Pancreas (tissue), 10 donors: Measurements from ENCODE around the gene IQCM. TPM values are rescaled to one million over a fixed set of nuclear protein-coding genes. Genes with fewer than 3 reads are reported as not detected.

Experiments
- ATAC-seq, 4 donors: fragments of 200-7000 bp; cut with Tn5 transposase; one replicate each; pipeline versions ENCODE4 v1.8.0 to v1.9.1; 2020; ENCODE audit warnings: mild to moderate bottlenecking in 4 of 4, moderate library complexity in 4 of 4
- DNase-seq, 6 donors: peaks; one replicate each; pipeline ENCODE4 v3.0.0-alpha.2; 2020
- FAIRE-seq: peaks from 2 replicates; lab custom pipeline; 2012; peaks lifted over from hg19 to GRCh38; lab: Jason Lieb, UNC
- H3K27ac ChIP-seq, 4 donors: fragments of 200-600 bp; sonication (generic); 1 replicate in 3 of 4; 2 replicates in 1 of 4; pipeline versions ENCODE4 v1.5.0 to v1.8.0; 2020
- H3K27me3 ChIP-seq, 4 donors: fragments of 200-600 bp; one replicate each; pipeline ENCODE4 v1.8.0; 2021
- H3K36me3 ChIP-seq, 3 donors: fragments of 200-600 bp; sonication (generic) in 1 of 3; one replicate each; pipeline versions ENCODE4 v1.5.0 to v1.8.0; 2020 to 2021
- H3K4me1 ChIP-seq, 3 donors: fragments of 200-600 bp; one replicate each; pipeline ENCODE4 v1.8.0; 2021
- H3K4me3 ChIP-seq, 4 donors: fragments of 200-600 bp; sonication (generic) in 2 of 4; one replicate each; pipeline versions ENCODE4 v1.5.0 to v1.8.0; 2020 to 2021
- H3K9me3 ChIP-seq, 4 donors: fragments of 200-600 bp; one replicate each; pipeline ENCODE4 v1.8.0; 2021
- CTCF ChIP-seq, 4 donors: fragments of 200-600 bp; sonication (generic) in 3 of 4; IDR thresholded peaks; one replicate each; pipeline versions ENCODE4 v1.5.0 to v1.8.0; 2021; ENCODE audit warnings: antibody characterized with exemption in 4 of 4
- WGBS, 2 donors: extraction: QIAGEN DNeasy Blood & Tissue Kit; methylation state at CpG; one replicate each; pipeline ENCODE4 v1.1.7; 2013; 5-methylcytosine and 5-hydroxymethylcytosine counted together
- intact Hi-C, 3 donors: fragments of 100-400 bp; cut with DNase I; formaldehyde crosslinking; loops; one replicate each; pipeline versions ENCODE4 v1.11.1 to v1.14.2; 2022
- polyA plus RNA-seq, 2 donors: library from polyadenylated mRNA; stranded (reverse); fragments of 200-250 nt; gene quantifications; one replicate each; pipeline ENCODE4 v1.2.3, GENCODE V29; 2013
- total RNA-seq, 6 donors: library from RNA; stranded (reverse); fragmentation: NEBNext Ultra II Directional in 4 of 6; extraction: Animal tissue kit (Norgen Biotek cat#: 25700) in 4 of 6; gene quantifications; one replicate each; pipeline versions ENCODE4 v1.2.1 to v1.2.4, GENCODE V29; 2021 to 2023
- donor health status: healthy with polysubstance abuse.
- donor health status: DM: no; HTN: no; CAD: no; lungs with moderate emphysema.
- donor health status: DM: no; HTN: no; CAD: no.
- donor health status: control.
- donor health status: control.
- donor health status: Bipolar disorder and iron deficiency.
- donor health status: DM: yes; HTN: yes; CAD: no.
- donor health status: DM: no; HTN: no; CAD: no.
- donor health status: DM: no; HTN: no; CAD: no.
- donor health status: DM: yes; HTN: yes; CAD: no.

Gene IQCM
- total and polyA plus RNA-seq, 8 donors, result not detected

- ATAC-seq (no peak), FAIRE-seq (no peak), DNase-seq (no peak)
- H3K27me3 ChIP-seq, result no peaks in the 10 kb centered on the region
- no peak overlapping the region for H3K4me3 ChIP-seq
- H3K4me1 ChIP-seq, result no peaks in the 10 kb centered on the region
- WGBS, 2 donors, result 39 to 46% methylated on average over 3 of the region's 3 CpGs
- TF ChIP-seq CTCF (IDR thresholded peaks at IDR 0.05), result no peak
- no peaks in the 10 kb centered on the region for H3K36me3 ChIP-seq
- H3K27ac ChIP-seq, result no peak overlapping the region
- no peaks in the 10 kb centered on the region for H3K9me3 ChIP-seq
- intact Hi-C loops, result no loop called here
These were observed 50.0 kb downstream of the IQCM start for GRCh38 chr4:149765630-149766029.

- H3K9me3 ChIP-seq, result no peaks in the 10 kb centered on the region
- ATAC-seq, result peak in 2 of 4 donors; percentile 46 to 60
- H3K27me3 ChIP-seq, result no peaks in the 10 kb centered on the region
- intact Hi-C loops, result no loop called here
- FAIRE-seq, result no peak
- no peak for DNase-seq
- peak overlapping the region in 1 of 4 donors; percentile 17 for H3K27ac ChIP-seq
- no peaks in the 10 kb centered on the region for H3K4me1 ChIP-seq
- 18 to 27% methylated on average over 2 of the region's 2 CpGs for WGBS, 2 donors
- H3K4me3 ChIP-seq, result no peak overlapping the region
- no peak for TF ChIP-seq CTCF (IDR thresholded peaks at IDR 0.05)
- H3K36me3 ChIP-seq, result no peaks in the 10 kb centered on the region
These were observed 59.7 kb downstream of the IQCM start for GRCh38 chr4:149755969-149756368.

- WGBS, 2 donors, result 40 to 55% methylated on average over 3 of the region's 3 CpGs
- no peak for DNase-seq
These were observed 61.1 kb downstream of the IQCM start for GRCh38 chr4:149754526-149754925.

GRCh38 chr4:149752729-149753128, 62.9 kb downstream of the IQCM start:
- no peak for FAIRE-seq
- ATAC-seq, result no peak
- DNase-seq, result no peak

More at GRCh38 chr4:149754526-149754925, 61.1 kb downstream of the IQCM start:
- FAIRE-seq (no peak), ATAC-seq (peak in 1 of 4 donors; percentile 29)
- Histone ChIP-seq H3K36me3 (no peaks in the 10 kb centered on the region), H3K4me1 (no peaks in the 10 kb centered on the region), H3K27me3 (no peaks in the 10 kb centered on the region), H3K9me3 (no peaks in the 10 kb centered on the region), H3K27ac (no peak overlapping the region), H3K4me3 (no peak overlapping the region)
- TF ChIP-seq CTCF (IDR thresholded peaks at IDR 0.05), result no peak
- intact Hi-C loops, result no loop called here

More at GRCh38 chr4:149752729-149753128, 62.9 kb downstream of the IQCM start:
- no peak overlapping the region for H3K4me3 ChIP-seq
- H3K27me3 ChIP-seq, result no peaks in the 10 kb centered on the region
- WGBS, 2 donors, result 40 to 62% methylated on average over 2 of the region's 2 CpGs
- H3K27ac ChIP-seq, result no peak overlapping the region
- H3K4me1 ChIP-seq, result no peaks in the 10 kb centered on the region
- no peak for TF ChIP-seq CTCF (IDR thresholded peaks at IDR 0.05)
- intact Hi-C loops, result no loop called here
- H3K36me3 ChIP-seq, result no peaks in the 10 kb centered on the region
- H3K9me3 ChIP-seq, result no peaks in the 10 kb centered on the region
